GM12878 (cell line): Measurements from ENCODE around the gene KRR1. TPM values are rescaled to one million over a fixed set of nuclear protein-coding genes. Genes with fewer than 3 reads are reported as not detected.
A peak's percentile ranks its signal among the peaks of the same experiment; 100 is the strongest.

ENCODE experiments used
- ATAC-seq: fragments of 200-7000 bp; cut with Tn5 transposase; 3 replicates; pipeline ENCODE4 v1.9.1; 2020; ENCODE audit warnings: mild to moderate bottlenecking, moderate library complexity
- BruUV-seq: library from RNA; stranded (reverse); fragments of 400-500 nt; replicated peaks from 2 replicates; lab custom pipeline; 2021; lab: Mats Ljungman, UMichigan
- CTCF ChIA-PET: fragments of 300-600 bp; sonication (Branson Sonifier 250); formaldehyde crosslinking; extraction: SDS; loops from one replicate; lab custom pipeline; 2021; ENCODE audit warnings: inconsistent platforms; lab: Yijun Ruan, JAX
- POLR2A ChIA-PET: fragments of 350-600 bp; formaldehyde crosslinking; extraction: SDS; loops from one replicate; lab custom pipeline; 2021; ENCODE audit warnings: inconsistent platforms; lab: Charles Lee
- RAD21 ChIA-PET: fragments of 300-600 bp; sonication (Branson Sonifier 250); formaldehyde crosslinking; loops from one replicate; lab custom pipeline; 2023; ENCODE audit warnings: antibody characterized with exemption; ENCODE audit not compliant: unreplicated experiment; lab: Charles Lee
- SMC1A ChIA-PET: fragments of 300-600 bp; sonication (Branson Sonifier 250); formaldehyde crosslinking; loops from one replicate; lab custom pipeline; 2023; ENCODE audit not compliant: unreplicated experiment, uncharacterized antibody; lab: Charles Lee
- DNase-seq: peaks from one replicate; pipeline ENCODE4 v3.0.0-alpha.2; 2011; ENCODE audit warnings: low read depth, low spot score
- FAIRE-seq: peaks from 3 replicates; lab custom pipeline; 2011; peaks lifted over from hg19 to GRCh38; lab: Jason Lieb, UNC
- H2AFZ ChIP-seq: 2 replicates; pipeline ENCODE4 v1.6.0; 2011; ENCODE audit warnings: low read depth, low read length, control low read depth; ENCODE audit not compliant: control insufficient read depth
- H3K27ac ChIP-seq: 2 replicates; pipeline ENCODE4 v1.5.1; 2011; ENCODE audit warnings: control low read depth; ENCODE audit not compliant: control insufficient read depth, insufficient read depth
- H3K27me3 ChIP-seq, 2 experiments: replicated peaks in 1 of 2; 2 replicates each; pipeline versions ENCODE4 v1.6.0 to v1.6.1; 2011; ENCODE audit warnings: low read length in 1 of 2; ENCODE audit not compliant: control insufficient read depth in 2 of 2, insufficient read depth in 2 of 2
- H3K36me3 ChIP-seq, 2 experiments: 2 replicates each; pipeline ENCODE4 v1.5.1; 2011; ENCODE audit warnings: low read length in 1 of 2; ENCODE audit not compliant: control insufficient read depth in 2 of 2, insufficient read depth in 2 of 2
- H3K4me1 ChIP-seq: 2 replicates; pipeline ENCODE4 v1.6.1; 2011; ENCODE audit warnings: mild to moderate bottlenecking, low read length, moderate library complexity, mixed read lengths; ENCODE audit not compliant: control insufficient read depth, insufficient read depth
- H3K4me2 ChIP-seq: 2 replicates; pipeline ENCODE4 v1.6.0; 2011; ENCODE audit warnings: control low read depth; ENCODE audit not compliant: control insufficient read depth, insufficient read depth
- H3K4me3 ChIP-seq: fragments of 200-600 bp; sonication (generic); 2 replicates; pipeline ENCODE4 v1.5.1; 2016
- H3K79me2 ChIP-seq: 2 replicates; pipeline ENCODE4 v1.6.0; 2011; ENCODE audit warnings: low read length; ENCODE audit not compliant: control insufficient read depth, insufficient read depth
- H3K9ac ChIP-seq: 2 replicates; pipeline ENCODE4 v1.8.0; 2011; ENCODE audit warnings: low read length, control low read depth, mixed read lengths; ENCODE audit not compliant: control insufficient read depth, insufficient read depth
- H3K9me3 ChIP-seq: replicated peaks from 3 replicates; pipeline ENCODE4 v1.5.1; 2011; ENCODE audit warnings: mild to moderate bottlenecking, low read length; ENCODE audit not compliant: control insufficient read depth, insufficient read depth
- H4K20me1 ChIP-seq: 2 replicates; pipeline ENCODE4 v1.6.0; 2011; ENCODE audit not compliant: control insufficient read depth, insufficient read depth
- BMI1 ChIP-seq: fragments of 450-650 bp; IDR thresholded peaks from 2 replicates; pipeline ENCODE4 v1.6.1; 2016; ENCODE audit warnings: mild to moderate bottlenecking, moderate library complexity, borderline replicate concordance
- CHD2 ChIP-seq: IDR thresholded peaks from 2 replicates; pipeline ENCODE4 v1.6.1; 2011; ENCODE audit warnings: low read depth, low read length, improper control_type of control experiment, borderline replicate concordance
- CREB1 ChIP-seq: IDR thresholded peaks from 2 replicates; pipeline ENCODE4 v1.6.1; 2012; ENCODE audit warnings: low read depth, mild to moderate bottlenecking, inconsistent platforms
- CREM ChIP-seq: IDR thresholded peaks from 2 replicates; pipeline ENCODE4 v1.6.1; 2014; ENCODE audit warnings: antibody characterized with exemption, low read depth
- POU2F2 ChIP-seq: IDR thresholded peaks from 3 replicates; pipeline ENCODE4 v1.6.1; 2011; ENCODE audit warnings: low read depth, mild to moderate bottlenecking, low read length, borderline replicate concordance
- REST ChIP-seq: IDR thresholded peaks from 2 replicates; pipeline ENCODE4 v1.6.1; 2012; ENCODE audit warnings: mild to moderate bottlenecking, low read depth, low read length
- SIX5 ChIP-seq: IDR thresholded peaks from 2 replicates; pipeline ENCODE4 v1.6.1; 2011; ENCODE audit warnings: mild to moderate bottlenecking, low read depth, low read length, moderate library complexity; ENCODE audit not compliant: severe bottlenecking
- STAT3 ChIP-seq: IDR thresholded peaks from 2 replicates; pipeline ENCODE4 v1.6.1; 2011; ENCODE audit warnings: low read depth, low read length, improper control_type of control experiment
- TCF12 ChIP-seq: IDR thresholded peaks from 2 replicates; pipeline ENCODE4 v1.6.1; 2011; ENCODE audit warnings: low read depth, mild to moderate bottlenecking, low read length
- YY1 ChIP-seq: IDR thresholded peaks from 2 replicates; pipeline ENCODE4 v1.6.1; 2011; ENCODE audit warnings: low read depth, mild to moderate bottlenecking, low read length
- WGBS: methylation state at CpG from one replicate; pipeline ENCODE4 v1.1.6; 2016; ENCODE audit warnings: low lambda C conversion rate; ENCODE audit not compliant: insufficient replicate concordance, insufficient coverage; ENCODE audit errors: missing lambda C conversion rate; 5-methylcytosine and 5-hydroxymethylcytosine counted together
- in situ Hi-C: fragments of 300-500 bp; cut with MboI; formaldehyde crosslinking; loops from 9 replicates; pipeline ENCODE4 v1.14.3; 2018; ENCODE audit warnings: mixed read lengths
- intact Hi-C: fragments of 100-400 bp; cut with micrococcal nuclease; formaldehyde crosslinking; loops from one replicate; pipeline ENCODE4 v1.14.2; 2022; ENCODE audit not compliant: unreplicated experiment
- polyA plus RNA-seq, 11 experiments: library from polyadenylated mRNA; depleted of rRNA in 4 of 11; unstranded in 6 of 11; stranded (reverse) in 5 of 11; fragments of >200 nt; fragmentation: Nextera tagmentation in 4 of 11; fragmentation: Illumina TruSeq in 1 of 11; extraction: Ambion mirVana in 4 of 11; extraction: Trizol in 1 of 11; gene quantifications; 1 replicate in 1 of 11; 2 replicates in 10 of 11; pipeline versions ENCODE4 v1.2.1 to v1.2.3, GENCODE V29; 2011 to 2016; ENCODE audit warnings: inconsistent platforms in 2 of 11, missing spikeins in 2 of 11, low read depth in 1 of 11
- total RNA-seq, 4 experiments: library from RNA; depleted of rRNA in 3 of 4; stranded (reverse); fragments of >200 nt in 3 of 4; fragmentation: Illumina TruSeq in 1 of 4; extraction: Trizol in 1 of 4; gene quantifications; 2 replicates each; pipeline versions ENCODE4 v1.2.1 to v1.2.3, GENCODE V29; 2013 to 2021
- TF ChIP-seq, protein P1 (sequence below): IDR thresholded peaks from 2 replicates; pipeline ENCODE4 v1.6.1; 2012; ENCODE audit warnings: low read depth, low read length, improper control_type of control experiment
- TF ChIP-seq, protein P2 (sequence below): fragments of 450-650 bp; IDR thresholded peaks from 2 replicates; pipeline ENCODE4 v1.6.1; 2017; ENCODE audit warnings: low read depth, mild to moderate bottlenecking, moderate library complexity
- TF ChIP-seq, protein P3 (sequence below), 3 experiments: IDR thresholded peaks in 2 of 3; conservative IDR thresholded peaks in 1 of 3; 2 replicates each; pipeline ENCODE4 v1.5.1; 2011; ENCODE audit warnings: low read depth in 3 of 3, low read length in 3 of 3, mild to moderate bottlenecking in 3 of 3, control low read depth in 2 of 3, moderate library complexity in 2 of 3, inconsistent platforms in 1 of 3, mixed read lengths in 1 of 3; ENCODE audit not compliant: control insufficient read depth in 2 of 3, insufficient read depth in 1 of 3; ENCODE audit errors: extremely low read depth in 1 of 3

Gene KRR1
- total and polyA plus RNA-seq, 10 of the 15 experiments (the other 5 are each of a cell fraction or from before 2014, with no cell fraction given) = 29.6 to 103 (median 75.3) TPM

DNA sequence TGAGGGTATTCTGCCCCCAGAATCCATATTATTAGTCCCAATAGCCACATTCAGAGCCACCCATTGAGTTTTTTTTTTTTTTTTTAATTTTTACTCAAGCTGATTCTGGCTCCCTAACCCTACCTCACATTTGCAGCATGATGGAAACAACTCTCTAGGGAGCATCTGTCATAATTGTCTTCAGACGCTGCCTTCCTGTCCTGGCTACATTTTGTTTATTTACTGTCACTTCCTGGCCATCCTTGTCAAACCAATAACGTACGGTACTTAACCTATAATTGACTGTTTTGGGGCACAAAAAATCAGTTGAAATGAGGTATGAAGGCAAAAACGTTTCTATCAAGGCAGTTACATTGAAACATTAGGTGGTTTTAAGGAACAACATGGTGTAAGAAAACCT lies 28.8 kb downstream of the KRR1 start (continued):
- TF ChIP-seq REST = no peak
- TF ChIP-seq, all 136 proteins: peak for 8

GRCh38 chr12:75481774-75482173 lies 29.6 kb downstream of the KRR1 start:
- BruUV-seq = no TSS peak
- ChIA-PET POLR2A (interaction anchor here (0.7 kb wide), 1 partner anchor 1579 kb away, joined by 3 read pairs; no protein-coding TSS in a partner anchor), RAD21 (interaction anchor here (1.0 to 7.3 kb wide), 5 partner anchors 8 to 551 kb away, joined by 3 to 63 read pairs (median 12); partner anchors contain the start of genes GLIPR1L2 and PHLDA1), CTCF (interaction anchor here (4.9 to 11.0 kb wide), 6 partner anchors 18 to 550 kb away, joined by 25 to 235 read pairs (median 72); partner anchors contain the start of genes CAPS2, GLIPR1L1, GLIPR1L2 and KRR1), SMC1A (interaction anchor here (0.6 to 8.4 kb wide), 9 partner anchors 17 to 600 kb away, joined by 3 to 151 read pairs (median 20); partner anchors contain the start of genes CAPS2, GLIPR1L1 and GLIPR1L2)
- peak overlapping the region; percentile 57 for H2AFZ ChIP-seq
- peaks cover 22% of the 10 kb centered on the region for H3K79me2 ChIP-seq
- peak; percentile 84 for TF ChIP-seq CREB1
- TF ChIP-seq, protein P1, sequence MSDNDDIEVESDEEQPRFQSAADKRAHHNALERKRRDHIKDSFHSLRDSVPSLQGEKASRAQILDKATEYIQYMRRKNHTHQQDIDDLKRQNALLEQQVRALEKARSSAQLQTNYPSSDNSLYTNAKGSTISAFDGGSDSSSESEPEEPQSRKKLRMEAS = no peak
- TF ChIP-seq, protein P2, sequence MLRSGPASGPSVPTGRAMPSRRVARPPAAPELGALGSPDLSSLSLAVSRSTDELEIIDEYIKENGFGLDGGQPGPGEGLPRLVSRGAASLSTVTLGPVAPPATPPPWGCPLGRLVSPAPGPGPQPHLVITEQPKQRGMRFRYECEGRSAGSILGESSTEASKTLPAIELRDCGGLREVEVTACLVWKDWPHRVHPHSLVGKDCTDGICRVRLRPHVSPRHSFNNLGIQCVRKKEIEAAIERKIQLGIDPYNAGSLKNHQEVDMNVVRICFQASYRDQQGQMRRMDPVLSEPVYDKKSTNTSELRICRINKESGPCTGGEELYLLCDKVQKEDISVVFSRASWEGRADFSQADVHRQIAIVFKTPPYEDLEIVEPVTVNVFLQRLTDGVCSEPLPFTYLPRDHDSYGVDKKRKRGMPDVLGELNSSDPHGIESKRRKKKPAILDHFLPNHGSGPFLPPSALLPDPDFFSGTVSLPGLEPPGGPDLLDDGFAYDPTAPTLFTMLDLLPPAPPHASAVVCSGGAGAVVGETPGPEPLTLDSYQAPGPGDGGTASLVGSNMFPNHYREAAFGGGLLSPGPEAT = no peak
- no peak for TF ChIP-seq STAT3
- no peak for TF ChIP-seq BMI1
- TF ChIP-seq, protein P3, sequence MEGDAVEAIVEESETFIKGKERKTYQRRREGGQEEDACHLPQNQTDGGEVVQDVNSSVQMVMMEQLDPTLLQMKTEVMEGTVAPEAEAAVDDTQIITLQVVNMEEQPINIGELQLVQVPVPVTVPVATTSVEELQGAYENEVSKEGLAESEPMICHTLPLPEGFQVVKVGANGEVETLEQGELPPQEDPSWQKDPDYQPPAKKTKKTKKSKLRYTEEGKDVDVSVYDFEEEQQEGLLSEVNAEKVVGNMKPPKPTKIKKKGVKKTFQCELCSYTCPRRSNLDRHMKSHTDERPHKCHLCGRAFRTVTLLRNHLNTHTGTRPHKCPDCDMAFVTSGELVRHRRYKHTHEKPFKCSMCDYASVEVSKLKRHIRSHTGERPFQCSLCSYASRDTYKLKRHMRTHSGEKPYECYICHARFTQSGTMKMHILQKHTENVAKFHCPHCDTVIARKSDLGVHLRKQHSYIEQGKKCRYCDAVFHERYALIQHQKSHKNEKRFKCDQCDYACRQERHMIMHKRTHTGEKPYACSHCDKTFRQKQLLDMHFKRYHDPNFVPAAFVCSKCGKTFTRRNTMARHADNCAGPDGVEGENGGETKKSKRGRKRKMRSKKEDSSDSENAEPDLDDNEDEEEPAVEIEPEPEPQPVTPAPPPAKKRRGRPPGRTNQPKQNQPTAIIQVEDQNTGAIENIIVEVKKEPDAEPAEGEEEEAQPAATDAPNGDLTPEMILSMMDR (IDR thresholded peaks at IDR 0.05 in 2 of 3, conservative IDR thresholded peaks at IDR 0.05 in 1 of 3; ENCODE audit: control insufficient read depth in 2 of 3, extremely low read depth in 1 of 3, insufficient read depth in 1 of 3, low read depth in 3 of 3, low read length in 3 of 3) = no peak
- TF ChIP-seq CHD2 = no peak
- TF ChIP-seq SIX5 = no peak
- peak; percentile 60; the same call in 1 of the 2 replicates for TF ChIP-seq CREM
- peak; percentile 24; the same call in 1 of the 3 replicates for TF ChIP-seq POU2F2
- 0 out of 2 replicates have a peak, but pooled peaks have one; percentile 42 for TF ChIP-seq YY1
- TF ChIP-seq TCF12 = no peak
- H3K4me3 ChIP-seq = peak overlapping the region; percentile 83
- peak overlapping the region; percentile 79 for H3K9ac ChIP-seq
- no peaks in the 10 kb centered on the region for H3K36me3 ChIP-seq
- peaks cover 28% of the 10 kb centered on the region for H3K4me1 ChIP-seq
- ATAC-seq (peak; percentile 6), FAIRE-seq (no peak), DNase-seq (no peak)
- H4K20me1 ChIP-seq = no peaks in the 10 kb centered on the region
- H3K27ac ChIP-seq = peak overlapping the region; percentile 88
- H3K9me3 ChIP-seq = no peaks in the 10 kb centered on the region
- peak overlapping the region; percentile 64 for H3K4me2 ChIP-seq
- intact Hi-C loops (loop anchor here (1.0 to 2.0 kb wide), 2 partner anchors 90 to 147 kb away; partner anchors contain the start of genes GLIPR1L1 and GLIPR1L2), in situ Hi-C loops (loop anchor here (25.0 kb wide), 1 partner anchor 794 kb away; no protein-coding TSS in a partner anchor)
- 28% methylated on average over 4 of the region's 4 CpGs for WGBS
- H3K27me3 ChIP-seq = no peaks in the 10 kb centered on the region
